Activated CD4-positive, alpha-beta memory T cell treated with anti-CD3 and anti-CD28 coated beads for 36 hours (primary cell): ENCODE data around the gene FBXL12. TPM values are rescaled to one million over a fixed set of nuclear protein-coding genes. Genes with fewer than 3 reads are reported as not detected.
A peak's percentile ranks its signal among the peaks of the same experiment; 100 is the strongest.
"Not testable (repeated sequence)": the region's sequence is repeated elsewhere in the genome, so short reads cannot be mapped to it uniquely, and the experiment has no call there.

Experiments
- CTCF ChIA-PET: fragments of 350-600 bp; sonication (Branson Sonifier 250); formaldehyde crosslinking; loops from one replicate; lab custom pipeline; 2021; ENCODE audit warnings: antibody characterized with exemption, inconsistent platforms; lab: Charles Lee
- POLR2A ChIA-PET: fragments of 350-600 bp; sonication (Branson Sonifier 250); formaldehyde crosslinking; loops from one replicate; lab custom pipeline; 2021; ENCODE audit warnings: antibody characterized with exemption; lab: Charles Lee
- DNase-seq: peaks from one replicate; pipeline ENCODE4 v3.0.0-alpha.2; 2020
- H3K27ac Mint-ChIP-seq: one replicate; pipeline ENCODE4 v1.8.0; 2021; ENCODE audit warnings: mixed read lengths
- H3K27me3 Mint-ChIP-seq: one replicate; pipeline ENCODE4 v1.8.0; 2021; ENCODE audit warnings: mixed read lengths
- H3K36me3 Mint-ChIP-seq: one replicate; pipeline ENCODE4 v1.8.0; 2021; ENCODE audit warnings: mixed read lengths
- H3K4me1 Mint-ChIP-seq: one replicate; pipeline ENCODE4 v1.8.0; 2021; ENCODE audit warnings: low read depth, mixed read lengths
- H3K4me3 Mint-ChIP-seq: one replicate; pipeline ENCODE4 v1.8.0; 2021; ENCODE audit warnings: mild to moderate bottlenecking, mixed read lengths
- H3K9me3 Mint-ChIP-seq: one replicate; pipeline ENCODE4 v1.8.0; 2021; ENCODE audit warnings: mixed read lengths
- intact Hi-C: fragments of 100-400 bp; cut with micrococcal nuclease; formaldehyde crosslinking; loops from one replicate; pipeline ENCODE4 v1.15.1; 2023
- total RNA-seq, 2 experiments: library from RNA; stranded (reverse); gene quantifications; one replicate each; pipeline ENCODE4 v1.2.3, GENCODE V29; 2021

FBXL12 gene
- total RNA-seq, 2 experiments from 2014 or later, result 20.7 to 22.0 TPM

DNA sequence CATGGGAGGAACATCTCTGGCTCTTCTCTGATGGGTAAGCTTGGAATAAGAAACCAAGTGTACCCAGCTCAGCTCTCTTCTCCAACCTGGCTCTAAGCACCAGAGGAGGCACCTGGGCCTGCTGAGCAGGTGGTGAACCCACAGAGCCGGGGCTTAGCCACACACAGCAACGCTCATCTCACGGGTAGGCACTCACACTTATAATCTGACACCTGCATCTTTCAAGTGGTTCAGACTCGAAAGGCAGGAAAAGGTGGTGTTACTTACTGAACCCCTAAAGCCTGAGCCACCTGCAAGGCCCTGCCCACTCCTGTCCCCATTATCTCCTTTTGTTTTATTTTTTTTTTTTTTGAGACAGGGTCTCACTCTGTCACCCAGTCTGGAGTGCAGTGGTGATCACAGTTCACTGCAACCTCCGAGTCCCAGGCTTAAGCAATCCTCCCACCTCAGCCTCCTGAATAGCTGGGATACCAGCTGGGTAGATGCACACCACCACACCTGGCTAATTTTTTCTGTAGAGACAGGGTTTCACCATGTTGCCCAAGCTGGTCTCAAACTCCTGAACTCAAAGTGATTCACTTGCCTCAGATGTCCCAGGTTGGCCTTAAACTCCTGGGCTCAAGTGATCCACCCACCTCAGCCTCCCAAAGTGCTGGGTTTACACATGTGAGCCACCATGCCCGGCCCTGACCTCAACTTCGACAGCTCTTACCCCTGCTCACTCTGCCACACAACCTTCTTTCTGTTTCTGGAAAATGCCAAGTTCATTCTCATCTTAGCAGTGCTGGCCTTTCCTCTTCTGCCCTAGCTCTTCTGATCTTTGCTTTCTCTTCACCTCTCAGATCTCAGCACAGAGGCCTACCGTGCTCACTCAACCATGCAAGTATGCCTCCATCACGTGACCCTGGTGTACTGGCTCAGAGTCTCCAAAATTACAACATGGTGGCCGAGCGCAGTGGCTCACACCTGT lies 9.7 kb downstream of the FBXL12 start:
- Mint-ChIP-seq H3K27ac (peak overlapping the region; percentile 48), H3K4me1 (peaks cover 18% of the 10 kb centered on the region), H3K9me3 (no peaks in the 10 kb centered on the region), H3K36me3 (peaks cover 17% of the 10 kb centered on the region), H3K4me3 (no peak overlapping the region), H3K27me3 (no peaks in the 10 kb centered on the region)
- POLR2A ChIA-PET, result no interaction called here
- intact Hi-C loops, result no loop called here
- CTCF ChIA-PET, result interaction anchor here (1.0 kb wide), 1 partner anchor 9 kb away, joined by 3 read pairs; no protein-coding TSS in a partner anchor
- no peak for DNase-seq

DNA sequence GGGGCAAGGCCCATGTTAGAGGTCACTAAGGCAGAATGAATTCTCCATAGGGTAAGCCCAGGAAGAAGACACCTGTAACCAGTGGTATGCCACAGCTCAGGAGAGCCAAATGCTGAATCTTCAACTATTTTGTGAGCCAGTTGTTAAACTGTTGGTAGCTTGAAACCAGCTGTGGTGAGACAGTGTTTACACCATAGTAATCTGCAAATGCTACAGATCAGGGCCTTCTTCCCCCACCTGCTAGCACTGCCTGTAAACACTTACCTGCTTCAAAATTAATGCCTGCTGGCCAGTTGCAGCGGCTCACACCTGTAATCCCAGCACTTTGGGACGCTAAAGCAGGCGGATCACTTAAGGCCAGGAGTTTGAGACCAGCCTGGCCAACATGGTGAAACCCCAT lies 12.1 kb downstream of the FBXL12 start:
- Mint-ChIP-seq H3K27me3 (no peaks in the 10 kb centered on the region), H3K27ac (no peak overlapping the region), H3K4me3 (no peak overlapping the region), H3K36me3 (peaks cover 13% of the 10 kb centered on the region), H3K4me1 (peaks cover 16% of the 10 kb centered on the region), H3K9me3 (no peaks in the 10 kb centered on the region)
- POLR2A ChIA-PET, result no interaction called here
- no peak for DNase-seq
- intact Hi-C loops, result no loop called here
- CTCF ChIA-PET, result interaction anchor here (0.8 kb wide), 1 partner anchor 11 kb away, joined by 3 read pairs; no protein-coding TSS in a partner anchor

DNA sequence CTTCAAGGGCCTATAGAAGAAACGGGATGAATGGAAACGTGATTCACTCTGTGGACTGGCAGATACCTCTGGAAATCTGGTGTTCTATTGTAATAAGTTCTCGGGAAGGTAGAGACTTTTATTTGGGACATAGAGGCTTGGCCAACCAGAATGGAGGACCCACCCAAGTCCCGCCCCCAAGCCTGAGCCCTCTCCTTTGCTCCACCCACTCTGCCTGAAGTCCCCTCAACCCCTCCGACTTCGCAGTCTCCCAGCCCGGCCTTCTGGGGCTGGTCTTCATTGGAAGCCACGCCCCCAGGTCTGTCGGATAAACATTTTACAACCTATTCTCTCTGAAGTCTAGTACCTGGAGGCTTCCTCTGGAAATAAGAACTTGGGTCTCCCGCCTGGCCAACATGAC lies 16.9 kb downstream of the FBXL12 start:
- Mint-ChIP-seq H3K36me3 (no peaks in the 10 kb centered on the region), H3K4me3 (no peak overlapping the region), H3K27me3 (no peaks in the 10 kb centered on the region), H3K27ac (no peak overlapping the region), H3K4me1 (peaks cover 6% of the 10 kb centered on the region), H3K9me3 (no peaks in the 10 kb centered on the region)
- DNase-seq, result no peak
- ChIA-PET CTCF (no interaction called here), POLR2A (no interaction called here)
- intact Hi-C loops, result no loop called here

DNA sequence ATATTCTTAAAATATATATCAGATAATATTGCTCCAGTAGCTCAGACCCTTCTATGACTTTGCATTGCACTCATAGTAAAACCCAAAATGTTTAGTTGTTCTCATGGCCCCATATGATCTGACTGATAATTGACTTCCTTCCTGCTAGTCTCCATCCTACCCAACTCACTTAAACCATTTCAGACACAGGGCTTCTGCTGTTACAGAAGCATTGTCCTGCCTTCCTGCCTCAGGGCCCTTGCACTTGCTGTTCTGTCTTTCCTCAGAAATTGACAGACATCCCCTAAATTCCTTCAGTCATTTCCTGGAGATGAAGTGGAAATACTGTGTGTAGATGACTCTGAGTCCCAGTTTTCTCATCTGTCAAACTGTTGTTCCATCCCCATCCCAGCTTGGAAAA lies 19.7 kb downstream of the FBXL12 start:
- H3K4me3 Mint-ChIP-seq, result no peak overlapping the region
- H3K27me3 Mint-ChIP-seq, result no peaks in the 10 kb centered on the region
- ChIA-PET POLR2A (no interaction called here), CTCF (interaction anchor here (1.4 kb wide), 1 partner anchor 594 kb away, joined by 3 read pairs; no protein-coding TSS in a partner anchor)
- intact Hi-C loops, result loop anchor here (10.0 kb wide), 1 partner anchor 364 kb away; the partner anchor contains the start of gene ZNF266
- H3K27ac Mint-ChIP-seq, result no peak overlapping the region
- H3K4me1 Mint-ChIP-seq, result peaks cover 12% of the 10 kb centered on the region
- H3K36me3 Mint-ChIP-seq, result no peaks in the 10 kb centered on the region
- DNase-seq, result no peak
- H3K9me3 Mint-ChIP-seq, result no peaks in the 10 kb centered on the region

DNA sequence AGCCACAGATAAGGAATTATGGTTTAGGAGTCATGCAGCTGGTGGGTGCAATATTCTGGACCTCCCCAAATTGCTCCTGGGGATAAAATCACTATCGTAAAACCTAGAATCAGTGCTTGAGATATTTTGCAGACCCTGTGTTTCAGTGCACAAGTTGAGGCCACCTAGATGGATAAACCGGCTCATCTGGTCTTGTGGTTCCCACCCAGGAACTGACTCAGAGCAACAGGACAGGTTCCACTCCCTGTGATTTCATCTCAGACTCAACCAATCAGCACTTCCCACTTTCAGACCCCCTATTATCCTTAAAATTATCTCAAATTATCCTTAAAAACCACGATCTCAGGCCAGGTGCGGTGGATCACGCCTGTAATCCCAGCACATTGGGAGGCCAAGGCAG lies 21.0 kb downstream of the FBXL12 start:
- CTCF ChIA-PET, result interaction anchor here (0.7 to 1.4 kb wide), 4 partner anchors 151 to 593 kb away, joined by 3 to 10 read pairs (median 3); no protein-coding TSS in a partner anchor
- POLR2A ChIA-PET, result no interaction called here
- no peaks in the 10 kb centered on the region for H3K27me3 Mint-ChIP-seq
- H3K4me3 Mint-ChIP-seq, result no peak overlapping the region
- H3K27ac Mint-ChIP-seq, result no peak overlapping the region
- intact Hi-C loops, result loop anchor here (2.0 to 10.0 kb wide), 3 partner anchors 363 to 661 kb away; partner anchors contain the start of gene ZNF266
- no peaks in the 10 kb centered on the region for H3K36me3 Mint-ChIP-seq
- no peak for DNase-seq
- peaks cover 15% of the 10 kb centered on the region for H3K4me1 Mint-ChIP-seq
- no peaks in the 10 kb centered on the region for H3K9me3 Mint-ChIP-seq

DNA sequence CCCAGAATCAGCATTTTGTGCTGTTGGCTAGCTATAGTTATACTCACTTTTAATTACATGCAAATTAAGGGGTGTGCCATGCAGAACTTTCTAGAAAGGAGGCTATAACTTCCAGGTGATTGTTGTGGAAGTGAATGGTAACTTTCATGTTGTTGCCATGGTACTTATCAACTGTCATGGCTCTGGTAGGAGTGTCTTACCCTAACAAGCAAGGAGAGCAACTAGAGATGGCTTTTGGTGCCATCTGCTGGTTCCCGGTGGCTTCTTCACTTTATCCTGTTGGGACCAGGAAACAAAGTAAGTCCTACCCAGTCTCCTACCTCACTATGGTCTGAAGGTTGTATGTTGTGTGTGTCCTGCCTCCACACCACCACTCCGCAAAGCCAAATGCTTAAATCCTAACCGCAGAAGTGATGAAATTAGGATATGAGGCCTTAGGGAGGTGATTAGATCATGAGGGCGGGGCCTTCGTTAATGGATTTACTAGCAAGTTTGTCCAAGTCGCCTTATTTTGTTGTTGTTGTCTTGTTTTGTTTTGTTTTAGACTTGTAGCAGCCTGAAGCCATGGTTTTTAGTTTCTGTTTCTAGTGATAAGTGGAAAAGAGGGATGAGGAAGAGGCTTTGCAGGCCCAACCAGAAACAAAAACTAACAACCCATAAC lies 22.6 kb downstream of the FBXL12 start:
- no peaks in the 10 kb centered on the region for H3K27me3 Mint-ChIP-seq
- H3K4me1 Mint-ChIP-seq, result peaks cover 19% of the 10 kb centered on the region
- ChIA-PET POLR2A (no interaction called here), CTCF (interaction anchor here (0.6 to 1.6 kb wide), 14 partner anchors 10 to 661 kb away, joined by 3 to 26 read pairs (median 4); partner anchors contain the start of genes PIN1, ZNF121, ZNF561 and ZNF846)
- peak overlapping the region; percentile 64 for H3K27ac Mint-ChIP-seq
- no peaks in the 10 kb centered on the region for H3K9me3 Mint-ChIP-seq
- H3K36me3 Mint-ChIP-seq, result no peaks in the 10 kb centered on the region
- peak; percentile 92 for DNase-seq
- H3K4me3 Mint-ChIP-seq, result no peak overlapping the region
- intact Hi-C loops, result loop anchor here (1.0 to 10.0 kb wide), 5 partner anchors 171 to 659 kb away; partner anchors contain the start of gene ZNF266

DNA sequence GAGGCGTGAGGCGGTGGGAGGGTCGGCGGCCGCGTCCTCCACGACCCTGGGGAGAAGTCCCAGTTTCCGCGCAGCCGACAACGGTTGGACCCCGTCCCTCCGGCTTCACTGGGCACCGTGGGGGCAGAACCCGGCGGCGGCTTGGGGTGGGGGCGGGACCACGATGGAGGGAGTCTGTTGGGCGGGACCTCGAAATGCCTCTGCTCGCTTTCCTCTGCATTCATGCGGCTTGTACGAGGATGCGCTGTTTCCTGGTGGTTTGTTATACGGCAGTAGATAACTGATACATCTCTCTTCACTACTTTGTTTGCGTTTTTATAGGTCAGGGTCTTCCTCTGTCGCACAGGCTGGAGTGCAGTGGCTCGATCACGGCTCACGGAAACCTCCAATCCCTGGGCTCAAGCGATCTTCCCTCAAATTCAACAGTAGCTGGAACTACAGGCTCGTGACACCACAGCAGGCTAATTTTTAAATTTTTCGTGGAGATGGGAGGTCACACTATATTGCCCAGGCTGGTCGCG lies 25.7 kb downstream of the FBXL12 start:
- Mint-ChIP-seq H3K36me3 (no peaks in the 10 kb centered on the region), H3K4me1 (peaks cover 20% of the 10 kb centered on the region), H3K4me3 (peak overlapping the region; percentile 80), H3K9me3 (no peaks in the 10 kb centered on the region), H3K27ac (peak overlapping the region; percentile 64), H3K27me3 (no peaks in the 10 kb centered on the region)
- peak; percentile 79 for DNase-seq
- POLR2A ChIA-PET, result interaction anchor here (2.1 kb wide), 1 partner anchor 26 kb away, joined by 6 read pairs; the partner anchor contains the start of gene FBXL12
- CTCF ChIA-PET, result interaction anchor here (1.0 to 1.7 kb wide), 3 partner anchors 24 to 167 kb away, joined by 3 to 13 read pairs (median 4); partner anchors contain the start of genes FBXL12 and ZNF846
- intact Hi-C loops, result loop anchor here (1.0 to 10.0 kb wide), 4 partner anchors 8 to 471 kb away; partner anchors contain the start of genes ZNF266, ZNF559 and ZNF562

DNA sequence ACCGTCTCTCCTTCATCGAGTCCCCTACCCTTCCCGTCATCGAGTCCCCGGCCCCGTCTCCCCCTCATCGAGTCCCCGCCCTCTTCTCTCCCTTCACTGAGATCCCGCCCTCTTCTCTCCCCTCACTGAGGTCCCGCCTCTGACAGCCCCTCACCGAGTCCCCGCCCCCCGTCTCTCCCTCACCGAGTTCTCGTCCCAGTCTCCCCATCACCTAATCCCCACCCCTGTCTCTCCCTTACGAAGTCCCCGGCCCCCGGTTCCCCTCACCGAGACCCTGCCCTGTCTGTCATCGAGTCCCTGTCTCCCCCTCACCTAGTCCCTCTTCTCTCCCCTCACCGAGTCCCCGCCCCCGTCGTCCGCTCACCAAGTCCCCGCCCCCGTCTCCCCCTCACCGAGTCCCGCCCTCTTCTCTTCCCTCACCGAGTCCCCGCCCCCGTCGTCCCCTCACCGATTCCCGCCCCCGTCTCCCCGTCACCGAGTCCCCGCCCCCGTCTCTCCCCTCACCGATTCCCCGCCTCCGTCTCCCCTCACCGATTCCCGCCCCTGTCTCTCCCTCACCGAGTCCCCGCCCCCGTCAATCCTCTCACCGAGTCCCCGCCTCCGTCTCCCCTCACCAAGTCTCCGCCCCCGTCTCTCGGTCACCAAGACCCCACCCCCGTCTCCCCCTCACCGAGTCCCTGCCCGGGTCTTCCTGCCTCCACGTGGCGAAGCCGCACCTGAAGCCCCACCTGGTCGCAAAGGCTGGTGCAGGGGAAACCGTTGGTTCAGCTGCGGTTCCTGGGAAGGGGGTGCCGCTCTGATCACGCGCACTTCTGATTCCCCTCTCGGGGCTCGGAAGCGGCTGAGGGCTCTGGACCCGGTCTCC lies 26.4 kb downstream of the FBXL12 start:
- H3K4me3 Mint-ChIP-seq, result peak overlapping the region; percentile 80
- H3K9me3 Mint-ChIP-seq, result no peaks in the 10 kb centered on the region
- H3K4me1 Mint-ChIP-seq, result peaks cover 18% of the 10 kb centered on the region
- CTCF ChIA-PET, result interaction anchor here (1.7 kb wide), 1 partner anchor 167 kb away, joined by 13 read pairs; no protein-coding TSS in a partner anchor
- peak; percentile 92 for DNase-seq
- POLR2A ChIA-PET, result interaction anchor here (2.1 kb wide), 1 partner anchor 27 kb away, joined by 6 read pairs; the partner anchor contains the start of gene FBXL12
- no peaks in the 10 kb centered on the region for H3K27me3 Mint-ChIP-seq
- intact Hi-C loops, result loop anchor here (1.0 to 10.0 kb wide), 7 partner anchors 7 to 470 kb away; partner anchors contain the start of genes FBXL12, ZNF266, ZNF559 and ZNF561
- no peaks in the 10 kb centered on the region for H3K36me3 Mint-ChIP-seq
- peak overlapping the region; percentile 87 for H3K27ac Mint-ChIP-seq

DNA sequence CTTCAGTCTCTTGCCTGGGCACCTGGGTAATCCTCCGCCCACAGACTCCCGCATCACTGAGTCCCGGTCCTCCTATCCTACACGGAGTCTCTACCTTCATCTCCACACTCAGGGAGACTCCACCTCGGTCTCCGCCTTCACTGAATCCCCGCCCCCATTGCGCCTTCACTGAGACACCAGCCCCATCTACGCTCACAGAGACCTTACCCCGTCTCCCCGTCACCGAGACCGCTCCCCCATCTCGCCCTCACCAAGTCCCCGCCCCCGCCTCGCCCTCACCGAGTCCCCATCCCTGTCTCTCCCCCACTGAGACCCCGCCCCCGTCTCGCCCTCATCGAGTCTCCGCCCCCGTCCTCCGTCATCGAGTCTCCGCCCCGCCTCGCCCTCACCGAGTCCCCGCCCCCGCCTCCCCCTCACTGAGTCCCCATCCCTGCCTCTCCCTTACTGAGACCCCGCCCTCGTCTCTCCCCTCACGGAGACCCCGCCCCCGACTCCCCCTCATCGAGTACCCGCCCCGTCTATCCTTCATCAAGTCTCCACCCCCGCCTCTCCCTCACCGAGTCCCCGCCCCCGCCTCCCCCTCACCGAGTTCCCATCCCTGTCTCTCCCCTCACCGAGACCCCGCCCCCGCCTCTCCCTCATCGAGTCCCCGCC lies 27.2 kb downstream of the FBXL12 start:
- Mint-ChIP-seq H3K36me3 (no peaks in the 10 kb centered on the region), H3K9me3 (no peaks in the 10 kb centered on the region), H3K4me3 (peak overlapping the region; percentile 80), H3K27ac (peak overlapping the region; percentile 87), H3K27me3 (no peaks in the 10 kb centered on the region), H3K4me1 (peaks cover 18% of the 10 kb centered on the region)
- intact Hi-C loops, result loop anchor here (1.0 to 10.0 kb wide), 7 partner anchors 23 to 482 kb away; partner anchors contain the start of genes FBXL12, ZNF266, ZNF559 and ZNF561
- ChIA-PET CTCF (no interaction called here), POLR2A (no interaction called here)
- DNase-seq, result peak; percentile 95

DNA sequence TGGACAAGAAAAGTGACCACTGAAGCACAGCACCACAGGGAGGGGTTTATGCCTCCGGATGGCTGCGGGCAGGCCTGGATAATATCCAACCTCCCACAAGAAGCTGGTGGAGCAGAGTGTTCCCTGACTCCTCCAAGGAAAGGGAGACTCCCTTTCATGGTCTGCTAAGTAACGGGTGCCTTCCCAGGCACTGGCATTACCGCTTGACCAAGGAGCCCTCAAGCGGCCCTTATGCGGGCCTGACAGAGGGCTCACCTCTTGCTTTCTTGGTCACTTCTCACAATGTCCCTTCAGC lies 27.9 kb downstream of the FBXL12 start:
- H3K27ac Mint-ChIP-seq, H3K36me3 Mint-ChIP-seq, DNase-seq, CTCF ChIA-PET, H3K27me3 Mint-ChIP-seq, POLR2A ChIA-PET, H3K9me3 Mint-ChIP-seq: not testable (repeated sequence)
- peak overlapping the region; percentile 80 for H3K4me3 Mint-ChIP-seq
- H3K4me1 Mint-ChIP-seq, result peaks cover 15% of the 10 kb centered on the region
- intact Hi-C loops, result loop anchor here (1.0 to 10.0 kb wide), 3 partner anchors 356 to 482 kb away; partner anchors contain the start of genes ZNF266, ZNF559 and ZNF699
